HL-60 (cell line): ENCODE measurements around the gene UBL4B.

ENCODE experiments used
- DNase-seq, 2 experiments: peaks; one replicate each; pipeline ENCODE4 v3.0.0-alpha.2; 2010 to 2020; ENCODE audit warnings: low read depth in 1 of 2, low spot score in 1 of 2
- H3K27ac ChIP-seq: fragments of 250-450 bp; sonication (Bioruptor Pico); replicated peaks from 2 replicates; pipeline ENCODE4 v1.5.1; 2020; ENCODE audit warnings: mild to moderate bottlenecking, moderate library complexity
- H3K27me3 ChIP-seq: fragments of 250-450 bp; sonication (Bioruptor Pico); 2 replicates; pipeline ENCODE4 v1.5.1; 2021; ENCODE audit warnings: mild to moderate bottlenecking, moderate library complexity; ENCODE audit not compliant: insufficient read depth, poor library complexity, severe bottlenecking
- H3K4me3 ChIP-seq: replicated peaks from 2 replicates; pipeline ENCODE4 v1.5.1; 2011; ENCODE audit warnings: mild to moderate bottlenecking, control low read depth, low read length; ENCODE audit not compliant: insufficient read depth
- GABPA ChIP-seq: IDR thresholded peaks from 2 replicates; pipeline ENCODE4 v1.6.1; 2012; ENCODE audit warnings: low read depth
- POLR2AphosphoS5 ChIP-seq: IDR thresholded peaks from 2 replicates; pipeline ENCODE4 v1.6.1; 2012; ENCODE audit warnings: low read depth
- SPI1 ChIP-seq: IDR thresholded peaks from 2 replicates; pipeline ENCODE4 v1.6.1; 2012; ENCODE audit warnings: low read depth, mild to moderate bottlenecking, borderline replicate concordance
- TF ChIP-seq, protein P1 (sequence below): IDR thresholded peaks from one replicate; pipeline ENCODE4 v1.5.1; 2011; ENCODE audit warnings: low read length, control low read depth, inconsistent platforms; ENCODE audit not compliant: insufficient read depth
- TF ChIP-seq, protein P2 (sequence below): IDR thresholded peaks from 2 replicates; pipeline ENCODE4 v1.6.1; 2012; ENCODE audit warnings: low read depth; ENCODE audit not compliant: insufficient replicate concordance

UBL4B gene

DNA sequence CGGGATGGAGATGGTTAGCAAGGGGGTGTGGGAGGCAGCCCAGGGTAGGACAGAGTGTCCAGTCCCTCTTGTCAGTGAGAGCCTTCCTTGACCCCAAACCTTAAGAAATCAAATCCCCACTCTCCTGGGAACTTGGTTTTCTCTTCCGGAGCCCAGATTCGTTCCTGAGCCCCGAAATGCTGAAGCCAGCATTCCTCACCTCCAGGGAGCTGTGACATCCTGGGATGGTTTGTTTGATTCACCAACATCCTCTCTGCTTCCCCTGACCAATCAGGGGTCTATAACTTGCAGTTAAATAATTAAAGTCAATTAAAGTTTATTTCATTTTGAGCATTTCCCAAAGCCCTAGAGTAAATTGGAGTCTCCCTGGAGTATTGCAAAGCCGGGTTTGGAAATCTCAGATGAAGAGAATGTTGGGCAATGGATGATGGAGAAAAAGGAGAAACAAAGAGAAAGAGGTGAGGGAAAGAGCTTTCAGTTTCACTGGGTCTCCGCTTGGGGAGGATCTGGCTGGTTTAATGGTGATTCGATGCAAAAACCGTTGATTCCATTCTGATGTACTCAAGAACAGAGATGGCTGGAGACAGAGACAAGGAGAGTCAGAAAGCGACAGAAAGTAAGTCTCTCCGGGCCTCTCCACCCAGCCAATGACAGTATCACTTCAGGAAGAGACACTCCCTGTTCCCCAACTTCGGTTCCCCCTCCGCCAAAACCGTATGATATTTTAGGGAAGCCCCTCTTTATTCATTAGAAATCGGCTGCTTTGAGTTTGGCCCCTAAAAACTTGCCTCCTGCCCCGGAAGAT is 29.0 kb upstream of the UBL4B start:
- no peak overlapping the region for H3K27ac ChIP-seq
- peak overlapping the region; percentile 43 for H3K4me3 ChIP-seq
- H3K27me3 ChIP-seq: peaks cover 37% of the 10 kb centered on the region
- TF ChIP-seq SPI1 (no peak), POLR2AphosphoS5 (no peak), GABPA (no peak)
- TF ChIP-seq, protein P1, sequence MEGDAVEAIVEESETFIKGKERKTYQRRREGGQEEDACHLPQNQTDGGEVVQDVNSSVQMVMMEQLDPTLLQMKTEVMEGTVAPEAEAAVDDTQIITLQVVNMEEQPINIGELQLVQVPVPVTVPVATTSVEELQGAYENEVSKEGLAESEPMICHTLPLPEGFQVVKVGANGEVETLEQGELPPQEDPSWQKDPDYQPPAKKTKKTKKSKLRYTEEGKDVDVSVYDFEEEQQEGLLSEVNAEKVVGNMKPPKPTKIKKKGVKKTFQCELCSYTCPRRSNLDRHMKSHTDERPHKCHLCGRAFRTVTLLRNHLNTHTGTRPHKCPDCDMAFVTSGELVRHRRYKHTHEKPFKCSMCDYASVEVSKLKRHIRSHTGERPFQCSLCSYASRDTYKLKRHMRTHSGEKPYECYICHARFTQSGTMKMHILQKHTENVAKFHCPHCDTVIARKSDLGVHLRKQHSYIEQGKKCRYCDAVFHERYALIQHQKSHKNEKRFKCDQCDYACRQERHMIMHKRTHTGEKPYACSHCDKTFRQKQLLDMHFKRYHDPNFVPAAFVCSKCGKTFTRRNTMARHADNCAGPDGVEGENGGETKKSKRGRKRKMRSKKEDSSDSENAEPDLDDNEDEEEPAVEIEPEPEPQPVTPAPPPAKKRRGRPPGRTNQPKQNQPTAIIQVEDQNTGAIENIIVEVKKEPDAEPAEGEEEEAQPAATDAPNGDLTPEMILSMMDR: no peak
- TF ChIP-seq, protein P2, sequence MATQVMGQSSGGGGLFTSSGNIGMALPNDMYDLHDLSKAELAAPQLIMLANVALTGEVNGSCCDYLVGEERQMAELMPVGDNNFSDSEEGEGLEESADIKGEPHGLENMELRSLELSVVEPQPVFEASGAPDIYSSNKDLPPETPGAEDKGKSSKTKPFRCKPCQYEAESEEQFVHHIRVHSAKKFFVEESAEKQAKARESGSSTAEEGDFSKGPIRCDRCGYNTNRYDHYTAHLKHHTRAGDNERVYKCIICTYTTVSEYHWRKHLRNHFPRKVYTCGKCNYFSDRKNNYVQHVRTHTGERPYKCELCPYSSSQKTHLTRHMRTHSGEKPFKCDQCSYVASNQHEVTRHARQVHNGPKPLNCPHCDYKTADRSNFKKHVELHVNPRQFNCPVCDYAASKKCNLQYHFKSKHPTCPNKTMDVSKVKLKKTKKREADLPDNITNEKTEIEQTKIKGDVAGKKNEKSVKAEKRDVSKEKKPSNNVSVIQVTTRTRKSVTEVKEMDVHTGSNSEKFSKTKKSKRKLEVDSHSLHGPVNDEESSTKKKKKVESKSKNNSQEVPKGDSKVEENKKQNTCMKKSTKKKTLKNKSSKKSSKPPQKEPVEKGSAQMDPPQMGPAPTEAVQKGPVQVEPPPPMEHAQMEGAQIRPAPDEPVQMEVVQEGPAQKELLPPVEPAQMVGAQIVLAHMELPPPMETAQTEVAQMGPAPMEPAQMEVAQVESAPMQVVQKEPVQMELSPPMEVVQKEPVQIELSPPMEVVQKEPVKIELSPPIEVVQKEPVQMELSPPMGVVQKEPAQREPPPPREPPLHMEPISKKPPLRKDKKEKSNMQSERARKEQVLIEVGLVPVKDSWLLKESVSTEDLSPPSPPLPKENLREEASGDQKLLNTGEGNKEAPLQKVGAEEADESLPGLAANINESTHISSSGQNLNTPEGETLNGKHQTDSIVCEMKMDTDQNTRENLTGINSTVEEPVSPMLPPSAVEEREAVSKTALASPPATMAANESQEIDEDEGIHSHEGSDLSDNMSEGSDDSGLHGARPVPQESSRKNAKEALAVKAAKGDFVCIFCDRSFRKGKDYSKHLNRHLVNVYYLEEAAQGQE: no peak
- DNase-seq: no peak

DNA sequence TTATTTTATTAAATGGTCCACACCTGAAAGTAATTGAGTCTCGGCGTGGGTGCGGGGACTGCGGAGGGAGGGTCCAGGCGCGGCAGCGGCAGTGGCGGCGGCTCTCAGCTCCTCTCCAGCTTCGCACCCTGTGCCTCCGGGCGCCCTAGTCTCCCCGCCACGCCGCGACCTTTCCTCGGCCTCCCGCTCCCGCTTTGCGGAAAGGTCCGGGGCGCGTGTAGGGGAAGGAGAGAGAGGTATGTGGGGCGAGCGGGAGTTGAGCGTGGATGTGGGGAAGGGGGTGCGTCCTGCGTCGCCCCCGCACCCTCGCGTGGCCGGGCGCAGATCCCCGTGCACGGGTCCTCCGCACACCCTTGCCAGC is 28.4 kb upstream of the UBL4B start:
- no peak overlapping the region for H3K27ac ChIP-seq
- H3K4me3 ChIP-seq: peak overlapping the region; percentile 43
- DNase-seq: no peak
- TF ChIP-seq, protein P2: no peak
- TF ChIP-seq, protein P1: no peak
- no peak for TF ChIP-seq POLR2AphosphoS5
- peaks cover 37% of the 10 kb centered on the region for H3K27me3 ChIP-seq

DNA sequence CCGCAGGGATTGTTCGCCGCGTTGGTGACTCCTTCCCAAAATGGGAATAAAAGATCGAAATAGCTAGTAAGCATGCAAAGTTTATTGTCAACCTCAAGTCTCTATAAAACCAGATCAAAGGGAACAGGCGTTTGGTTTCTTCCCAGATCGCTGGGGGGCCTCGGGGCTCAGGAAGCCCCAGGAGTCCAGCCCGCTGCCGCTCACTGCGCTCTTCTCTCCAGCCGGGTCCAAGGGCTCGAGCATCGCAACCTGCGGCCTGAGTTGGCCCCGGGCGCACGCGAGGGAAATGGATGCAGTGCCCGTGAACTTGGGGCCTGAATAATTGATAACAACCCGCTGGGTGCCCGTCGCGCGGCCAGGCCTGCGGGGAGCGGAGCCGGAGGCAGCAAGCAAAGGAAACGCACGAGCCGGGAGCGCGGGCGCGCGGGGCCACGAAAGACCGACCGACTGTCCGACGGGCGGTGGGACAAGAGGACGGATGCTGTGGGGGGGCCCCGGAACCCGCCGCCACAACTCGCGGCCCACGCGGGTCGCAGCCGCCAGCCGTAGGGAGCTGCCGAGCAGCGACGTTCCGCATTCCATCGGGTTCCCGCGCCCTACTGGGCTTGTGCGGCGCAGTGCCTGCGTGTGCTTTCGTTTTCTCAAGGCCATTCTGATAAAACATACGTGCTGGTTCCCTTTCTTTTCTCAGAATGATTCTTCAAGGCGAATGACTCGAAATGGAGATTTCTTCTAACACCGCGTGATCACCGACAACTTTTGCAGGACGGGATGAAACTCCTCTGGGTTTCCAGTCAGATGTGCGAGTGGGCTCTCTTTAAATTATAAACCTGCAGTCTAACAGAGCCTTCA is 27.8 kb upstream of the UBL4B start:
- Histone ChIP-seq H3K4me3 (peak overlapping the region; percentile 43), H3K27ac (no peak overlapping the region), H3K27me3 (peaks cover 40% of the 10 kb centered on the region)
- peak in 1 of 2 experiments; percentile 49 for DNase-seq
- TF ChIP-seq, protein P2: no peak
